Brain microvascular endothelial cell (primary cell): ENCODE data around the gene PPIF.

Experiments
- DNase-seq: peaks from one replicate; pipeline ENCODE4 v3.0.0-alpha.2; 2020
- H3K27ac ChIP-seq: fragments of 250-450 bp; sonication (Bioruptor Pico); 2 replicates; pipeline ENCODE4 v1.5.1; 2020; ENCODE audit warnings: mild to moderate bottlenecking, moderate library complexity
- H3K27me3 ChIP-seq: fragments of 250-450 bp; sonication (Bioruptor Pico); replicated peaks from 2 replicates; pipeline ENCODE4 v1.5.1; 2020; ENCODE audit warnings: mild to moderate bottlenecking
- H3K36me3 ChIP-seq: fragments of 250-450 bp; sonication (Bioruptor Pico); replicated peaks from 2 replicates; pipeline ENCODE4 v1.5.1; 2020; ENCODE audit warnings: mild to moderate bottlenecking
- H3K4me3 ChIP-seq: 2 replicates; pipeline ENCODE4 v1.5.1; 2011; ENCODE audit warnings: low read depth, mild to moderate bottlenecking, control low read depth, low read length, moderate library complexity
- in situ Hi-C: cut with HindIII; loops from 2 replicates; pipeline ENCODE4 v1.10.0; 2017; ENCODE audit warnings: low sequenced_read_pairs, low pct_ligation_motif_present
- TF ChIP-seq, protein P1 (sequence below): IDR thresholded peaks from 2 replicates; pipeline ENCODE4 v1.5.1; 2011; ENCODE audit warnings: low read depth, mild to moderate bottlenecking, moderate library complexity, low read length, control low read depth, inconsistent platforms; ENCODE audit errors: missing control alignments

The PPIF gene

DNA sequence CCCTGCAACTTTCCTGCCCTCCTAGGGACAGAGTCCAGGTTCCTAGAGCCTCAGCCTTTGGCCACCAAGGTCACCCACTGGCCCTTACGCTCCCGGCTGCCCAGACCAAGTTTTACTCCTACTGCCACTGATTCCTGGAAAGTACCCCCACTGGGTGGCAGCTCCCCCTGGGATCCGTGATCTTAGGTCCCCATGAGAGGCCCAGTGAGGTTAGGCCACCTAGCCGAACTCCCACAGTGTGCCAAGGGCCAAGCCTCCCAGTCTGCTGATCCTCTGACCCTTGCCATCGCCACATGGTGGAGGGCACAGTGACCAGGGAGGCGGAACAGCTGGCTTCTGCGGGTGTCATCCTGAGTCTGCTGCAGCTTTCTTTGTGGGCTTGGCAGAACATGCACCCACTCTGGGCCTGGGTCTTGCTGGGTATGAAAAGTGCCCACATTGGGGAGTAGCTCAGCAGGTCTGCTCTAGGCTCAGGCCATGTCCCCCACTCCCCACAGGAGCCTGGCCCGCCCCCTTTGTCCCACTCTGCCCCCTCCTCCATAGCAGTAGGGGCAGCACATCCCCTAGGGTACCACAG is 40.5 kb upstream of the PPIF start:
- Histone ChIP-seq H3K36me3 (peaks cover 72% of the 10 kb centered on the region), H3K27ac (no peak overlapping the region), H3K27me3 (no peaks in the 10 kb centered on the region), H3K4me3 (no peak overlapping the region)
- in situ Hi-C loops = no loop called here
- TF ChIP-seq, protein P1, sequence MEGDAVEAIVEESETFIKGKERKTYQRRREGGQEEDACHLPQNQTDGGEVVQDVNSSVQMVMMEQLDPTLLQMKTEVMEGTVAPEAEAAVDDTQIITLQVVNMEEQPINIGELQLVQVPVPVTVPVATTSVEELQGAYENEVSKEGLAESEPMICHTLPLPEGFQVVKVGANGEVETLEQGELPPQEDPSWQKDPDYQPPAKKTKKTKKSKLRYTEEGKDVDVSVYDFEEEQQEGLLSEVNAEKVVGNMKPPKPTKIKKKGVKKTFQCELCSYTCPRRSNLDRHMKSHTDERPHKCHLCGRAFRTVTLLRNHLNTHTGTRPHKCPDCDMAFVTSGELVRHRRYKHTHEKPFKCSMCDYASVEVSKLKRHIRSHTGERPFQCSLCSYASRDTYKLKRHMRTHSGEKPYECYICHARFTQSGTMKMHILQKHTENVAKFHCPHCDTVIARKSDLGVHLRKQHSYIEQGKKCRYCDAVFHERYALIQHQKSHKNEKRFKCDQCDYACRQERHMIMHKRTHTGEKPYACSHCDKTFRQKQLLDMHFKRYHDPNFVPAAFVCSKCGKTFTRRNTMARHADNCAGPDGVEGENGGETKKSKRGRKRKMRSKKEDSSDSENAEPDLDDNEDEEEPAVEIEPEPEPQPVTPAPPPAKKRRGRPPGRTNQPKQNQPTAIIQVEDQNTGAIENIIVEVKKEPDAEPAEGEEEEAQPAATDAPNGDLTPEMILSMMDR = no peak
- no peak for DNase-seq

DNA sequence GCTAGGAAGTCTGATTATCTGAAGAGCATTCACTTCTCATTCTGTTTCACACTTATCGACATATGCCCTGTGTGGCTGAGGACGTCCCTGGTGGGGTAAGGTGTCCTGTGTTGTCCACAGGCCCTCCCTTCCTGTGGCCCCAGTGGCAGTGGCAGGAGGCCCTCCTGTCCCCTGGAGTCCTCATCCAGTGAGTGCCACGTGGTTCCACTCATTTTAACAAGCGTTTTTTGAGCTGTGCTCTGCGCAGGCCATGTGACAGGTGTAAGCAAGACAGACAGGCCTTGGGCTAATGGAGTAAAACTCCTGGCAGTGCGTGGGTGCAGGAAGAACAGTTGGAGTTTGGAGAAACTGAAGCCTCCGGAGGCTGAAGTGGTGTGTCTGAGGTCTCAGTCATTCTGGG is 39.3 kb upstream of the PPIF start:
- H3K36me3 ChIP-seq = peaks cover 72% of the 10 kb centered on the region
- DNase-seq = no peak
- in situ Hi-C loops = no loop called here

DNA sequence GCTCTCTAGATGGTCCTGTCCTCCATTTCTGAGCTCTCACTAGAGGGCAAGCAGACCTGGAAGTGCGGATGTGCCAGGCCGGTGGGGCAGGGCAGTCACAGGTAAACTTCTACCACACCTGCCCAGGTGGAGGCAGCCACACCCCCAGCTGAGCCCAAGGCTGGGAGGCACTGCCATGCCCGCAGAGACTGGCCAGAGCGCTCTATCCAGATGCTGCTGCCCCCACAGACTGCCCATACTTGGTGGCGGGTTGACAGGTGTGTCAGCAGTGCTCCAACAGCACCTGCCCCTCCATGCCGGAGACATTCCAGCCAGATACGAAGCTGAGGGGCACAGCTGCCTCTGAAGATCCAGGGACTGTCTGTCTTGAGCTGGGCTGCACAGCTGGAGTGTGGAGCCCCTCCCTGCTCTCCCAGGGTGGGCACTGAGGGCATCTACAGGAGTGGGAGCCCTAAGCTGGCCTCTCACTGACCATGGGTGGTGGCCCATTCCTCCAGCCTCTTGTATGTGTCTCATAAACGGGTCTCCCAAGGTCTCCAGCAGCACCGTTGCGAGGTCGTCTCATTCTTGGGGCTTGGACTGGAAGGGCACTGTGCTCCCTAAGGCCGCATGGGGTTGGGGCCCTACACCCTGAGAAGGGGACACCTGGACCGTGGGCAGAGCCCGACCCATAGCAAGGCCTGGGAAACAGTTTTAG is 38.2 kb upstream of the PPIF start:
- Histone ChIP-seq H3K27ac (no peak overlapping the region), H3K27me3 (no peaks in the 10 kb centered on the region), H3K4me3 (no peak overlapping the region), H3K36me3 (peaks cover 77% of the 10 kb centered on the region)
- no peak for DNase-seq
- TF ChIP-seq, protein P1 = no peak
- in situ Hi-C loops = no loop called here

More for the DNA sequence above, 39.3 kb upstream of the PPIF start:
- Histone ChIP-seq H3K27me3 (no peaks in the 10 kb centered on the region), H3K4me3 (no peak overlapping the region), H3K27ac (no peak overlapping the region)
- TF ChIP-seq, protein P1 = no peak

DNA sequence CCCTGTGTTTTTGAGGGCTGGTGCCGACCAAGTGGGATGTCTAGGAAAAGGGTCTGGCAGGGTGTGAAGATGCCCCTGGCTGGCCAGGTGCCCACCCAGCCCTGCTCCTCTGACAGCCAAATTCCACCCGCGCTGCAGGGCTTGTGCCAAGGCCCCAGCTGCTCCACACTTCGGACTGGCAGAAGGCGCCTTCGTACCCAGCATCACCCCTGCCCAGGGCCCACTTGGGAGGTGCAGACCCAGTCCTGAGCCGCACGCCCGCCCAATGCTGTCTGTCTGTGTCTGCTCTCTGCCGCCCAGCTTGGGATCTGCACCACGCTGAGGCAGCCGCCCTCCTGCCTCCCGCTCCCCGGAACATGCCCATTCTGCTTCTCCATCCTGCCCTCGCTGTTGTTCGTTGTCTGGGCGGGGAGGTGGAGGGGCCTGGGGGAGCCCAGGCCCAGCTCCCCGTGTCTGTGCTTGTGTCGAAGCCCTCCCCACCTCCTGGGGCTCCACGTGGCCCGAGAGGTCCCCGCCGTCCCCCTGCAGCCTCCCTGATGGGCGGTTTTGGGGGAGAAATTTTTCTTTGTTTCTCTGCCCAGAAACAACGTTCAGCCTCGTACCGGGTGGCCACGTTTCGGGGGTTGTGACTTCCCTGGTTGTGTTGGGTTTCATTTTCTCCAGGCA is 36.9 kb upstream of the PPIF start:
- in situ Hi-C loops = no loop called here
- TF ChIP-seq, protein P1 = no peak

DNA sequence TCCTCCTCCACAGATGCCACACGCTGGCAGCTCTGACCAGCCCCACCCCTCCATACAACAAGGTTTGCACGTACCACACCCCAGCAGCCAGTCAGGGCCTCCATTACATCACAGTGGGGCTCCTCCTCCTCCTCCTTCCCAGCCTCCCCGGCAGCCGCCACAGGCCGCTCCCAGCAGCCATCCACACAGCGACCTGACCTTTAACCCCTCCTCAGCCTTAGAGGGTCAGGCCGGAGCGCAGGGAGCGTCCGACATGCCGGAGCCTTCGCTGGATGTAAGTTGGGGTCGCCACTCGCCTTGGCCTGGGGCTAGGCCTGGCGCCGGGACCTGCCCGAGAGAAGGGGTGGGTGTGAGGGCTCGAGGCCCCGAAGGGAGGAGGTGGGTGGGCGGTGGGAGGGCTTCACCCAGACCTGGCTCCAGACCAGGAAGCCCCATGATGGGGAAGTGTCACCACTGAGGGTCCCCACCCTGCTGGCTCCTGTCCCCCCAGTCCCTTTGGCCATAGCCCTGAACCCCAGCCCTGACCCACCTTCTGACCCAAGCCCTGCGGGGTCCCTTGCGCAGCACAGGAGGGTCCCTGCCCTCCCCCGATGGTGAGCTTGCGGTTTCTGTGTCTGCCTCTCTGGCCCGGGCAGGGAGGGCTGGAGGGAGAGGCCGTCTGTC is 36.2 kb upstream of the PPIF start:
- TF ChIP-seq, protein P1 = no peak
- Histone ChIP-seq H3K4me3 (no peak overlapping the region), H3K27me3 (no peaks in the 10 kb centered on the region), H3K36me3 (peaks cover 58% of the 10 kb centered on the region), H3K27ac (no peak overlapping the region)
- no peak for DNase-seq
- in situ Hi-C loops = no loop called here

More for the DNA sequence above, 36.9 kb upstream of the PPIF start:
- no peak overlapping the region for H3K4me3 ChIP-seq
- H3K27me3 ChIP-seq = no peaks in the 10 kb centered on the region
- peaks cover 65% of the 10 kb centered on the region for H3K36me3 ChIP-seq
- no peak overlapping the region for H3K27ac ChIP-seq
- no peak for DNase-seq
